Measurements from ENCODE around the gene STIMATE.

Gene STIMATE

GRCh38 chr3:52792961-52793695 is 104.2 kb downstream of the STIMATE start:
- DNase-seq, result no peak

GRCh38 chr3:52792413-52792812 is 104.9 kb downstream of the STIMATE start:
- no peak for DNase-seq

GRCh38 chr3:52791928-52792327 is 105.4 kb downstream of the STIMATE start:
- DNase-seq, result no peak

- no peak for DNase-seq
These were observed 106.0 kb downstream of the STIMATE start for GRCh38 chr3:52791366-52791765.

DNA sequence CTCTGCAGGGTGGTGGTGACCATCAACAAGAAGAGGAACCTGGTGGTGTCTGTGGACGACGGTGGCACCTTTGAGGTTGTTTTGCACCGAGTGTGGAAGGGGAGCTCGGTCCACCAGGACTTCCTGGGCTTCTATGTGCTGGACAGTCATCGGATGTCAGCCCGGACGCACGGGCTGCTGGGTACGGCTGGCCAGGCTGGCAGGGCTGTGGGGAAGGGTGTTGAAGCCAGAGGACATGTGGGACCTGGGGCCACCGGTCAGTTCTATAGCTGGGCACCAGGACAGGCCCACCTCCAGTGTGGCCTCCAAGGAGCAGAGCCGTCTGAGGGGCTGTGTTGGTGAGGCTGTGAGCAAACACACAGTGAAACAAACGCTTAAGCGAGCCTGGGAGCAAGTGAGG is 106.6 kb downstream of the STIMATE start:
- DNase-seq, result no peak

DNA sequence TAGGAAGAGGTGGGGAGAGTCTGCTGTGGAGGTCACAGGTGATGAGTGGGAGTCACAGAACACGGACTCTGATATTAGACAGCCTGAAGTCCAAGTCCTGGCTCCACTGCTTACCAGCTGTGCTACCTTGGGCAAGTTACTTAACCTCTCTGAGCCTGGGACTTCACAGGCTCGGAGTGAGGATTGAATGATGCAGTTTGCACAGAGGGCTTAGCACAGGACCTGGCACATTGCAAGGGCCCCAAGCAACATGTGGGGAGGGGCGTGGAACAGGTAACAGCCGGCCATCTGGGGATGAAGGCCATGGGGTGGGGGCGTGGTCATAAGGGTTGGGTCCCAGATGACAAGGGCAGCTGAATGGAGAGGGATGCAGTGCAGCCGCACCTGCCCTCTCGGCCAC is 107.0 kb downstream of the STIMATE start:
- DNase-seq, result no peak

- no peak for DNase-seq
These were observed 107.7 kb downstream of the STIMATE start for GRCh38 chr3:52789746-52790040.

DNA sequence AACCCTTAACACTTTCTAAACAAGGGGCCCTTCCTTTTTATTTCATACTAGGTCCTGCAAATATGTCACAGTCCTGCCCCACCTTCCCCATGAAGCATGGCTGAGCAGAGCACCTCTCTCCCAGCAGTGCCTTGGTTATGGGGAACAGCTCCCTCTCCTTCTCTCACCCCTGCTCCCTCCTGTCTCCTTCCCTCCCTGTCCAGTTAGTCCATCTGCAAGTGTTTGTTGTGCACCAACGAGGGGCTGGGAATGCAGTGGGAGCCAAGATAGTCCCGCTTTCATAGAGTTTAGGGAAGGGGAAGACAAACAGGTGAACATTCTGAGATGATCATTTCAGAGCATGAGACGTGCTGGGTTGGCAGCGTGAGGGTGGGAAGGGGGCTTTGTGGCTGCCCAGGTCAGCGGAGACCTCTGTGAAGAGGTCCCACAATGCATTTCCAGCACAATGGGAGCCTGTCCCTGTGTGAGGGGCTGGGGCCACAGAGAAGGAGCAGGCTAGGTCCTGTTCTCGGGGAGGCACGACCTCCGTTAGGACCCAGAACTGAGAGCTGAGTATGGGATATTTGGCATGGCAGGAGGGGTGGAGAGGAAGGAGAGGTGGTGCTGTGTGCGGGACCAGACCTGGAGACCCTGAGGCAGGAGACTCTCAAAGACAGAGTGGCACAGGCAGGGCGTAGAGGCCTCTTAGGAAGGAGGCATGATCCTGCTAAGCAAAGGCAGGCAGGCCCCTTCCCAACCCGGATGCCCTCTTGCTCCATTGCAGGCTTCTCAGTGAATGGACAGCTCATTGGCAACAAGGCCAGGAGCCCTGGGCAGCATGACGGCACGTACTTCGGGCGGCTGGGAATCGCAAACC is 108.2 kb downstream of the STIMATE start:
- DNase-seq, result no peak

DNA sequence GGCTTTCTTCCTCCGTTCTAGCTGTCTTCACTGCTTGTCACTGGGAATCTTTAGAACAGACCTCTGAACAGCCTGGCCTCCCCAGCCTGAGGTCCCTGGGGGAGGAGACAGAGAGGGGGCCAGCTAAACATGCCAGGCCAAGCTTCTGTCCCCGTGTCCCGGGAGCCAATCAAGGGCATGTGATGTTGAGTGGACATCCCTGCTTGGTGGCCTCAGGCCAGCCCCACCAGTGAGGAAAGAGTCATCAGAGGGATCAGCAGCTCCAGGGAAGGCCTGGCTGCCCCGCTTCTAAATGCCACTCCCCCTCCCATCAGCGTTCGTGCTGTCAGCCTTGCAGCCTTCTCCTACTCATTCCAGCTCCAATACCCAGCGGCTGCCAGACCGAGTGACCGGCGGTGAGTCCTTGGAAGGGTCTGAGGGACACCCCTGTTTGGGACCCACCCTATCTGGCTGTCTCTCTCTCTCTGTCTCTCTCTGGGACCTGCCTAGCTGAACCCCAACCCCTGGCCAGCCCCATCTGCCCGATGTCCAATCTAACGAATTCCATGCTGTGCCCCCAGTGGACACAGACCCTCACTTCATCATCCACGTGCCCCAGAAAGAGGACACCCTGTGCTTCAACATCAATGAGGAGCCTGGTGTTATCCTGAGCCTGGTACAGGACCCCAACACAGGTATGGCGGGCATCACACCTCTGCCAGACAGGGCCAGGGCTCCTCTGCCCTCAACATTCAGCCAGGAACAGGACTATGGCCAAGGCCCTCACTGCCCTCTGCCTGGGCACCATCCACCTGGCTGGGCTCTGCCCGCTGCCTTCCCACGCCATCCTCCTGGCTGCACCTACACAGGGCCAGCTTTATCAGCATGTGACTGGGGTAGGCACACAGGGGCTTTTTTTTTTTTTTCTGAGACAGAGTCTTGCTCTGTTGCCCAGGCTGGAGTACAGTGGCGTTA is 109.4 kb downstream of the STIMATE start:
- no peak for DNase-seq

DNA sequence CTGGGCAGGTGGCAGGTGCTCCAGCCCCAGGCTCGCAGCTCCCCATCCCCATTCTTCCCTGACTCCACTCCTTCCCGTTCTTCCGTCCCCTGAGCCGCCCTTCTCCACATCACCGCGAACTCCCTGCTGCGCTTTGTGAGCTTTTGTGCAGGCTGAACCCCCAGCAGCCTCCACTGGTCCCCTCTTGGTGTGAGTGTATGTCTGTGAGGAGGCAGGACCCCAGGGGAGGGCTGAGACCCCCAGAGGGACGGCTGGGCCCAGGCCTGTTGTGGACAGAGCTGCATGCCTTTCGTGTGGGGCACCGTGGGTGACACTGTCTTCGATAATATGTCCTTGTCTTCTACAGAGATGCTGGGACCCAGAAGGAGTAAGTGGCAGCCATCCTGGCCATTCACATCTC is 110.1 kb downstream of the STIMATE start:
- no peak for DNase-seq
